Measurements from ENCODE around the gene KCNQ1.

- no peak for TF ChIP-seq POLR2AphosphoS5 (IDR thresholded peaks at IDR 0.05; ENCODE audit: insufficient read depth in 1 of 2, low read depth in 1 of 2)
- no peak for TF ChIP-seq CTCF (IDR thresholded peaks at IDR 0.05)
- TF ChIP-seq POLR2A (IDR thresholded peaks at IDR 0.05) = no peak
These were observed 261.5 kb downstream of the KCNQ1 start for GRCh38 chr11:2706321-2706720.
